PC-9 (cell line): ENCODE data around the gene GOLGA6L10.

Experiments used
- CTCF ChIP-seq: fragments of 200-600 bp; sonication (generic); conservative IDR thresholded peaks from 2 replicates; pipeline ENCODE4 v1.6.1; 2017; ENCODE audit warnings: mixed run types, antibody characterized with exemption, mild to moderate bottlenecking, moderate library complexity
- EZH2 ChIP-seq: fragments of 200-600 bp; sonication (generic); IDR thresholded peaks from 2 replicates; pipeline ENCODE4 v1.8.0; 2017; ENCODE audit warnings: antibody characterized with exemption, low read depth

DNA sequence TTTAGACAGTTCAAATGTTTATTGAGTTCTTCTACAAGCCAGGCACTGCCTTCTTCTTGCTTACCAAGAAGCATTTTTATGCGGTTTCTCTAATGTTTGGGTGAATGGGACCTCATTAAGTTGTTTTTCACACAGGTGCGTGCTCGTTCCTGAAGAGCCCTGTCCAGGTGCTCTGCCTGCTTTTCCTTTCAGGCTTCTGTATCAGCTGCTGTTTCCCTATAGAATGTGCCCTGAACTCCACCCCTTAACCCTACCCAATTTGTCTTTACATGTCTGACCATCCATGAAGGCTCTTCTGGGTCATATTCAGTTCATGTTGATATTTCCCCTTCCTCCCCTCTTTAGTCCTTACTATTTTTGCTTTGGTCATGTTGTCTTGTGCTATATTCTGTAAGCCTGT, 22.4 kb upstream of the GOLGA6L10 start:
- TF ChIP-seq CTCF, result no peak
- no peak for TF ChIP-seq EZH2
